ENCODE results near the gene ELAVL3.

DNA sequence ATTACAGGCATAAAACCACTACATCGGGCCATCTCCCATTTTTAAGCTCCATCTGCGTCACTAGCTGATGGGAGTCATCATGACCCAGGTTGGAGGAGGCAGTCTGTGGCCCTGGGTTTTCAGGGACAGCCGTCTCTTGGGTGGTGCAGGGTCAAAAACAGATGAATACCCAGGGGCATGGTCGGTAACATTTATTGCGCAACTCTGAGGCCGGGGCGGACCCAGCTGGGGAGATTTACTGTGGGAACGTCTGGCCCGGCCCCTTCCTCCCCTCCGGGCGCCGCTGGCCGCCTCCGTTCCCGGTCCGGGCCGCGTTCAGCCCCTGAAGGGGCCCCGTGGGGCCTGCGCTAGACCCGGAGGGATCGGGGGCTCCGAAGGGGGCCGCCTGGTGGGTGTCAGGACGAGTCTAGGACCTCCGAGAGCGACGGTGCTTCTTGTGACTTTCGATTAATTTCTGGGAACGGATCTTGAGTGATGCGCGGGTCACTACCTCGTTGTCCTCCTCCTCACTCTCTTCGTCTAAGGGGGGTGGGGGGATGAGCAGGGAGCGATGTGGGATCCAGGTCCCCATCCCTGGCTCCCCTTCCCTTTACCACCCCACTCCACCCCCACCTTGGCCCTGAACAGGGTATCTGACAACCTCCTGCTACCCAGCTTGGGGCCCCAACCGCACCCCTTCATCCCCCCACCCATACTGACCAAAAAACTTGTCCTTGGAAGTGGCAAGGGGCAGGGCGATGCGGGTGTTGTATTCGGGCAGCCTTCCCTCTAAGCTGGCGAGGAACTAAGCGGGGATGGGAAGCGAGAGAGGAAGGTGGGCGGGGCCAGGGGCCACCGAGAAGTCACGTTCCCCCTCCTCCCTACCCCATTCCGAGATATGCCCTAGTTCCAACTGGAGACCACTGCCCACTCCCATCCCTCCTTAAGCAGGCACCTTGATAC is 60.1 kb downstream of the ELAVL3 start:
- TF ChIP-seq POLR2A (IDR thresholded peaks at IDR 0.05) (no peak), CTCF (IDR thresholded peaks at IDR 0.05) (no peak), POLR2AphosphoS5 (IDR thresholded peaks at IDR 0.05) (no peak)
